Measurements from ENCODE around the gene ALDH1L1.

ALDH1L1 gene

DNA sequence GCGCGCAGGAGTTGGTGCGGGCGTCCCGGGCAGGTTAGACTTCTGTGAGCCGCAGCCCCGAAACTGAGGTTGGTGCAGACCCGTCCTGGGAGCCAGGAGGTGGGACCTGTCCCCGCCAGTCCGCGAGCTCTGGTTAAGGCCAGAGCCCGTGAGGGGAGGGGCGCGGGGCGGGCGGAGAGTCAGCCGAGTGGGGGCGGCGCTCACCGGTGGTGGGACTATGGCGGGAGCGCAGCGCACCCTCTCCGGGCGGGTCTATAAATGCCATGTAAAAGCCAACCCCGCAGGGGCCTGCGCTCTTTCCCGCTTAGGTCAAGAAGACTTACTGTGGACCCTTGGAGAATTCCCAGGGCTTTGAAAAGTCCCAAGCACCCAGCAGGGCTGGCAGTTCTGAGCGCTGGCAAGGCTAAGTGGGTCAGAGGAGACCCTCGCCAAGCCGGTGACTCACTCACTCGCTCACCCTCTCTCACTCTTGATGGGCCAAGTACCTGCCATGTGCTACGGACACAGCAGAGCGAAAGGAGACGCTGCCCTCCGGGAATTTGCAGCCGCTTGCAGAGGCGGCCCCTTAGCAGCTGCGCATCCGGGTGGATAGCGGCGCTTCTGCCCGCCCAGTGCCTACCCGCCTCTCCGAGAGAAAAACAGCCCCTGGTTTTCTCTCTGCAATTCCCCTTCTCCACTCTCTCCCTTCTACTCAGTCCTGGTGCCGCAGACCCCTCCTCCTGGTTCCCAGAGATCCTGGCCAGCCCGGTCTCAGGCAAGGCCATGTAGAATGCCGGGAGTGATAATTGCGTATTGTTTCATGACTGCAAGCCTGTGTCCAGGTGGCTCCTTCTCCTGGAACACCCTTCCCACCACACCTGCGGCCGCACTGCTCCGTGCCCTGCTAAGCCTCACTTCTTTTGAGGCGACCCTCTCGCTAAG is at the start of gene ALDH1L1:
ALDH1L1 (minus strand) TSS at position 110 of the 921 bp plus-strand sequence. CDS start 19,607 bp downstream, outside the sequence.
- DNase-seq (ENCODE audit: insufficient read length, low spot score) (no peak), FAIRE-seq (no peak)

- no peak for DNase-seq (ENCODE audit: insufficient read length, low spot score)
Observed at GRCh38 chr3:126226374-126226773, 46.0 kb upstream of the ALDH1L1 start.

DNA sequence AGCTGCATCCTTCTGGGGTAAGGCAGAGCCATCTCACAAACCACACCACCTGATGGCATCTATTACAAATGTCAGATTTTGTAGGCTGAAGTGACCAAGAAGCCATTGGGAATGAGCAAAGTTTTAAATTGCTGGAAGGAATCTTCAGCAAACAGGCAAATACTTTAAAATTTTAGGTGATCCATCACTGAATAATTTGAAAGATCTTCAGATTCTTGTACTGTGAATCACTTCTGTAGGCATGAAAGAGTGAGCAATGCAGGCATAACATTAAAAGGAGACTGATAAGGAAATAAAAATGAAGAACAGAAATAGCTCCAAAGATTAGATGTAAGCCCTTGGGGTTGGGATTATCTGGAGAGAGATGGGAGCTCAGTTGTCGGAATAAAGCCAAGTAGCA is 36.0 kb upstream of the ALDH1L1 start:
- FAIRE-seq (no peak), DNase-seq (ENCODE audit: insufficient read length, low spot score) (no peak)

More at GRCh38 chr3:126226374-126226773, 46.0 kb upstream of the ALDH1L1 start:
- no peak for FAIRE-seq

- FAIRE-seq, result no peak
- DNase-seq (ENCODE audit: insufficient read length, low spot score), result no peak
Observed at GRCh38 chr3:126213379-126214028, 33.1 kb upstream of the ALDH1L1 start.

DNA sequence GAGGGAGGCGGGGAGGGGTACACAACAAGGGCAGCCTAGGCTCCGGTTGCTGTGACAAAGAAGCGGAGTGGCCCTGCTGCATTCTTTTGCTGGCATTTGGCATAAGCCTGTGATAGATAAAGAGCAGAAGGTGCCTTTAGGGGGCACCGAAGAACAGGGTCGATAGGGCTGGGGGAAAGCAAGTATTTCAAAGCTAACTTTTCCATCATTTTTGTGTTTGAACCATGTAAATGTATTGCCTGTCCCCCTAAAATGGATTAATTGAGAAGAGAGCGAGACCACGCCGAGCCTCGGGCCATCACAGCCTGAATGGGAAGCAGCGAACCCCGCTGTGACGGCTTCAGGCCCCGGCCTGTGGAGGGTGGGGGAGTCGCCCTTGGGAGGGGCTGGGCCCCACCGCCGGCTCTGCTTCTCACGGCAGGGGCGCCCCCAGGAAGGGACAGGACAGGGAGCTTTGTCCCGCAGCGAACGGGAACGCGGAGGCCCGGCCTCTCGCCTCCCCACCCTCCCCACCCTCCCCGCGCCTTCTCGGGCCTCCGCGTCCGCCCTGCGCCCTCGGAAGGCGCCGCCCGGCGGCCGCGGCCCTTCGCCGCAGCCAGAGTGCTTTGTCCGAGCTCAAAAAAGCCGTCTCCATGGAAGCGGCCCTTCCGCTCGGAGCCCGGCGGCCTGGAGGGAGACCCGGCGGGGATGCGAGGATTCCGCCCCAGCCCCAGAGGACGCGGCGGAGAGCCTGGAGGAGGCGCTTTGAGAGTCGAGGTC is 32.4 kb upstream of the ALDH1L1 start:
- FAIRE-seq (no peak), DNase-seq (ENCODE audit: insufficient read length, low spot score) (no peak)

GRCh38 chr3:126212250-126212619 is 31.8 kb upstream of the ALDH1L1 start:
- no peak for DNase-seq (ENCODE audit: insufficient read length, low spot score)
- no peak for FAIRE-seq

- DNase-seq (ENCODE audit: insufficient read length, low spot score), result no peak
- FAIRE-seq, result no peak
Observed at GRCh38 chr3:126211569-126211968, 31.2 kb upstream of the ALDH1L1 start.

DNA sequence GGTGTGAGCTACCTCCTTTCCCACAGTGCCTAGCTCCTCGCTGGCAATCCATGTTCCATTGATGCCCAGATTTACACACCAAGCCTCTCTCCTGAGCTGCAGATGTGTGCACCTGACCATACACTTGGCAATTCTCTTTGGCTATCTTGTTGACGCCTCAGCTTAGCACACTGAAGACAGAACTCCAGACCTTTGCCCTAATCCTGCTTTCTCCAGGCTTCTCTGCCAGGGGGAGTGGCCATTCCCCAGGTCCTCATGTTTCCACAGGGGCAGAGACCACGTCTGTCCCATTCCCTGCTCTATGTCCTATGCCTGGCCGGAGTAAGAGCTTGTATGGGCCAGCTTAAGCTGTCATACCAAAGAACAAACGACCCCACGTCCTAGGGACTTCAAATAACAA is 30.2 kb upstream of the ALDH1L1 start:
- FAIRE-seq, result no peak
- DNase-seq (ENCODE audit: insufficient read length, low spot score), result no peak

- DNase-seq (ENCODE audit: insufficient read length, low spot score), result no peak
- no peak for FAIRE-seq
Observed at GRCh38 chr3:126209741-126210140, 29.4 kb upstream of the ALDH1L1 start.

- DNase-seq (ENCODE audit: insufficient read length, low spot score), result no peak
- no peak for FAIRE-seq
Observed at GRCh38 chr3:126208606-126209256, 28.3 kb upstream of the ALDH1L1 start.

GRCh38 chr3:126208182-126208581 is 27.8 kb upstream of the ALDH1L1 start:
- FAIRE-seq, result no peak
- no peak for DNase-seq (ENCODE audit: insufficient read length, low spot score)

- FAIRE-seq (no peak), DNase-seq (ENCODE audit: insufficient read length, low spot score) (no peak)
Observed at GRCh38 chr3:126207166-126207565, 26.8 kb upstream of the ALDH1L1 start.

- no peak for DNase-seq (ENCODE audit: insufficient read length, low spot score)
- FAIRE-seq, result no peak
Observed at GRCh38 chr3:126205717-126206655, 25.6 kb upstream of the ALDH1L1 start.

- FAIRE-seq, result no peak
Observed at GRCh38 chr3:126202680-126203079, 22.3 kb upstream of the ALDH1L1 start.

DNA sequence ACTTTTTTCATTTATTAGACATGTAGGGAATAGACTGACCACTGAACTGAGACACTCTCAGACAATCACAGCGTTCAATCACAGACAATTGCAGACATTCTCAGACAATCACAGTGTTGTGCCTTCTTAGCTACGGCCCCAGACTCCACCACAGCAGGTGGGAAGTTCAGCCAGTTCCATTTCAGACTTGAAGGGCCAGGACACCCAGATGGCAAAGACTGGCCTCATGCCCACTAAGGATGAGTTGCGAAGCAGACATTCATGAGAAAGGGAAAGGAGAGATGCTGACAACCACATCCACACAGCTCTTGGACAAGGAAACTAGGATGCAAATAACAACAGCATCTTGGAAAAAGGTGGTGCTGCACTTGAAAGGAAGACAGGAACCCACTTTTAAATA is 21.9 kb upstream of the ALDH1L1 start:
- no peak for FAIRE-seq

More at GRCh38 chr3:126202680-126203079, 22.3 kb upstream of the ALDH1L1 start:
- no peak for DNase-seq (ENCODE audit: insufficient read length, low spot score)

GRCh38 chr3:126201168-126201567 is 20.8 kb upstream of the ALDH1L1 start:
- DNase-seq (ENCODE audit: insufficient read length, low spot score), result no peak
- no peak for FAIRE-seq

More for the DNA sequence above, 21.9 kb upstream of the ALDH1L1 start:
- DNase-seq (ENCODE audit: insufficient read length, low spot score), result no peak

DNA sequence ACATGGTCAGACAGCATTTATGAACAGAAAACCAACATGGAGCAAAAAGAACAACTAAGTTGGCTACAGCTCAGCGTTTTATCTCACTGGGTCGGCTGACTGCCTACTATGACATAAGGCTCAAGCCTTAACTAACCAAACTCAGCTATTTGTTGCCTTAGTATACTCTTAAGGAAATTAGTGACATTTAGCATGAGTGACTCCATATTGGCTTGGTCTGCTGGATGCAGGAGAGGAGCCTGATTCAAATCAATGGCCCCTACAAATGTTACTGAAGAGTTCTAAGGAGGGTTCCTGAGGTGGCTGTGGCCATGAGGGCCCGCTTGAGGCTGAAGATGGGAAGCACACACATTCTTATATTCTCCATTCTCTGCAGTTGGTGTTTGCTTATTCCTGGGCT is 20.1 kb upstream of the ALDH1L1 start:
- DNase-seq (ENCODE audit: insufficient read length, low spot score), result no peak
- no peak for FAIRE-seq

GRCh38 chr3:126199256-126199655 is 18.9 kb upstream of the ALDH1L1 start:
- FAIRE-seq, result no peak
- DNase-seq (ENCODE audit: insufficient read length, low spot score), result no peak

- DNase-seq (ENCODE audit: insufficient read length, low spot score) (peak; percentile 48), FAIRE-seq (peak; percentile 78)
Observed at GRCh38 chr3:126197854-126198584, 17.6 kb upstream of the ALDH1L1 start.
